Measurements from ENCODE around the gene EPB41L2.
"Not testable (repeated sequence)": the region's sequence is repeated elsewhere in the genome, so short reads cannot be mapped to it uniquely, and the experiment has no call there.

EPB41L2 gene

GRCh38 chr6:130814506-130814905 lies 248.5 kb downstream of the EPB41L2 start:
- no peaks in the 10 kb centered on the region for H3K9me3 ChIP-seq
- TF ChIP-seq, protein P1, sequence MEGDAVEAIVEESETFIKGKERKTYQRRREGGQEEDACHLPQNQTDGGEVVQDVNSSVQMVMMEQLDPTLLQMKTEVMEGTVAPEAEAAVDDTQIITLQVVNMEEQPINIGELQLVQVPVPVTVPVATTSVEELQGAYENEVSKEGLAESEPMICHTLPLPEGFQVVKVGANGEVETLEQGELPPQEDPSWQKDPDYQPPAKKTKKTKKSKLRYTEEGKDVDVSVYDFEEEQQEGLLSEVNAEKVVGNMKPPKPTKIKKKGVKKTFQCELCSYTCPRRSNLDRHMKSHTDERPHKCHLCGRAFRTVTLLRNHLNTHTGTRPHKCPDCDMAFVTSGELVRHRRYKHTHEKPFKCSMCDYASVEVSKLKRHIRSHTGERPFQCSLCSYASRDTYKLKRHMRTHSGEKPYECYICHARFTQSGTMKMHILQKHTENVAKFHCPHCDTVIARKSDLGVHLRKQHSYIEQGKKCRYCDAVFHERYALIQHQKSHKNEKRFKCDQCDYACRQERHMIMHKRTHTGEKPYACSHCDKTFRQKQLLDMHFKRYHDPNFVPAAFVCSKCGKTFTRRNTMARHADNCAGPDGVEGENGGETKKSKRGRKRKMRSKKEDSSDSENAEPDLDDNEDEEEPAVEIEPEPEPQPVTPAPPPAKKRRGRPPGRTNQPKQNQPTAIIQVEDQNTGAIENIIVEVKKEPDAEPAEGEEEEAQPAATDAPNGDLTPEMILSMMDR (IDR thresholded peaks at IDR 0.05), result no peak

GRCh38 chr6:130811932-130812331 lies 251.1 kb downstream of the EPB41L2 start:
- Histone ChIP-seq H3K27me3 (no peaks in the 10 kb centered on the region), H3K36me3 (no peaks in the 10 kb centered on the region), H3K27ac (no peak overlapping the region), H3K9me3 (no peaks in the 10 kb centered on the region), H3K4me1 (ENCODE audit: control insufficient read depth in 1 of 2, insufficient read depth in 1 of 2, low read depth in 1 of 2, low read length in 1 of 2) (no peaks in the 10 kb centered on the region), H3K4me3 (ENCODE audit: low read depth in 1 of 2, low read length in 1 of 2) (no peak overlapping the region)
- TF ChIP-seq, protein P1 (IDR thresholded peaks at IDR 0.05), result no peak

More at GRCh38 chr6:130814506-130814905, 248.5 kb downstream of the EPB41L2 start:
- Histone ChIP-seq H3K36me3 (no peaks in the 10 kb centered on the region), H3K27me3 (no peaks in the 10 kb centered on the region), H3K27ac (no peak overlapping the region), H3K4me1 (ENCODE audit: control insufficient read depth in 1 of 2, insufficient read depth in 1 of 2, low read depth in 1 of 2, low read length in 1 of 2) (no peaks in the 10 kb centered on the region), H3K4me3 (ENCODE audit: low read depth in 1 of 2, low read length in 1 of 2) (no peak overlapping the region)

- no peaks in the 10 kb centered on the region for H3K36me3 ChIP-seq
- H3K9me3 ChIP-seq, result no peaks in the 10 kb centered on the region
- no peak overlapping the region for H3K4me3 ChIP-seq (ENCODE audit: low read depth in 1 of 2, low read length in 1 of 2)
- H3K27ac ChIP-seq, result no peak overlapping the region
- no peaks in the 10 kb centered on the region for H3K27me3 ChIP-seq
- TF ChIP-seq, protein P1 (IDR thresholded peaks at IDR 0.05), result no peak
- no peaks in the 10 kb centered on the region for H3K4me1 ChIP-seq (ENCODE audit: control insufficient read depth in 1 of 2, insufficient read depth in 1 of 2, low read depth in 1 of 2, low read length in 1 of 2)
Observed at GRCh38 chr6:130810307-130811030, 252.6 kb downstream of the EPB41L2 start.

GRCh38 chr6:130801368-130801767 lies 261.7 kb downstream of the EPB41L2 start:
- H3K4me1 ChIP-seq (ENCODE audit: control insufficient read depth in 1 of 2, insufficient read depth in 1 of 2, low read depth in 1 of 2, low read length in 1 of 2); H3K27ac ChIP-seq; H3K27me3 ChIP-seq; H3K36me3 ChIP-seq; H3K9me3 ChIP-seq; H3K4me3 ChIP-seq (ENCODE audit: low read depth in 1 of 2, low read length in 1 of 2): not testable (repeated sequence)

GRCh38 chr6:130797061-130797460 lies 266.0 kb downstream of the EPB41L2 start:
- Histone ChIP-seq H3K27ac (no peak overlapping the region), H3K36me3 (no peaks in the 10 kb centered on the region), H3K27me3 (no peaks in the 10 kb centered on the region), H3K9me3 (no peaks in the 10 kb centered on the region), H3K4me3 (ENCODE audit: low read depth in 1 of 2, low read length in 1 of 2) (no peak overlapping the region), H3K4me1 (ENCODE audit: control insufficient read depth in 1 of 2, insufficient read depth in 1 of 2, low read depth in 1 of 2, low read length in 1 of 2) (no peaks in the 10 kb centered on the region)
- TF ChIP-seq, protein P1 (IDR thresholded peaks at IDR 0.05), result no peak

DNA sequence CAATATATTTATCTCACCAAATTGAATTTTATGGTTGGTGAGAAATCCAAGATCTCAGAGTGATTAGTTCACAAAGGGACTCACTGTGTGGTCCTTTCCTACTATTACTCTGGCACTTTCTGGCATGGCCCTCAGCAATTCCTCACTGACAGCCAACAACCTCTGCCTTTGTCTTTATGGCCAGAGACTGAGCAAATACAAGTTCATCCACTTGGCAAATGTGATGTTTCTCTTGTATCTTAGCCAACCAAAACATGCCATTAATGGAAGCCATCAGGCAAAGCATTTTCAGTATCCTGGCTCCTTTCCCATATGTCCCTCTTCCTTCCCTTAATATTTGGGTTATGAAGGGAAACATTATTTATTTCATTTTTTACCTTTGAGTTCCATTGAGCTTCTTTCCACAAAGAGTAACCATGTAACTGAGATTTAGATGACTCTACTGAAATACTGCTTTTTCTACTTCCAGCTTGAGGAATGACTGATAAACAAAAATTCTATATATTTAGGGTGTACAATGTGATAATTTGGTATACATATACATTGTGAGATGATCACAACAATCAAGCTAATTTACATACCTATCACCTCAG lies 266.6 kb downstream of the EPB41L2 start:
- no peaks in the 10 kb centered on the region for H3K36me3 ChIP-seq
- no peaks in the 10 kb centered on the region for H3K4me1 ChIP-seq (ENCODE audit: control insufficient read depth in 1 of 2, insufficient read depth in 1 of 2, low read depth in 1 of 2, low read length in 1 of 2)
- no peaks in the 10 kb centered on the region for H3K9me3 ChIP-seq

More for the DNA sequence above, 266.6 kb downstream of the EPB41L2 start:
- H3K27ac ChIP-seq, result no peak overlapping the region
- TF ChIP-seq, protein P1 (IDR thresholded peaks at IDR 0.05), result no peak
- H3K4me3 ChIP-seq (ENCODE audit: low read depth in 1 of 2, low read length in 1 of 2), result no peak overlapping the region
- H3K27me3 ChIP-seq, result no peaks in the 10 kb centered on the region
